Fibroblast of lung (primary cell): Measurements from ENCODE around the gene SYT7. TPM values are rescaled to one million over a fixed set of nuclear protein-coding genes. Genes with fewer than 3 reads are reported as not detected.
A peak's percentile ranks its signal among the peaks of the same experiment; 100 is the strongest.

Source experiments
- DNase-seq, 2 donors: peaks; one replicate each; pipeline versions ENCODE4 v3.0.0 to v3.0.0-alpha.2; 2010; ENCODE audit warnings: low read depth in 2 of 2
- H2AFZ ChIP-seq: 2 replicates; pipeline ENCODE4 v1.5.1; 2012; ENCODE audit warnings: low read length, control low read depth, inconsistent platforms
- H3K27ac ChIP-seq: 2 replicates; pipeline ENCODE4 v1.5.1; 2011; ENCODE audit warnings: low read length, control low read depth; ENCODE audit not compliant: insufficient read depth
- H3K27me3 ChIP-seq: 2 replicates; pipeline ENCODE4 v1.5.1; 2011; ENCODE audit warnings: mild to moderate bottlenecking, low read length; ENCODE audit not compliant: control insufficient read depth, insufficient read depth
- H3K36me3 ChIP-seq: 2 replicates; pipeline ENCODE4 v1.5.1; 2011; ENCODE audit warnings: low read length; ENCODE audit not compliant: control insufficient read depth, insufficient read depth
- H3K4me1 ChIP-seq: 2 replicates; pipeline ENCODE4 v1.5.1; 2011; ENCODE audit warnings: low read length; ENCODE audit not compliant: control insufficient read depth, insufficient read depth; ENCODE audit errors: extremely low read depth
- H3K4me2 ChIP-seq: 2 replicates; pipeline ENCODE4 v1.5.1; 2011; ENCODE audit warnings: low read length, control low read depth; ENCODE audit not compliant: insufficient read depth; ENCODE audit errors: extremely low read depth
- H3K4me3 ChIP-seq, 4 experiments: fragments of 200-600 bp in 1 of 4; sonication (generic) in 1 of 4; replicated peaks in 1 of 4; 2 replicates each; pipeline ENCODE4 v1.5.1; 2011 to 2016; ENCODE audit warnings: low read length in 4 of 4, low read depth in 3 of 4, mild to moderate bottlenecking in 3 of 4, control low read depth in 2 of 4, inconsistent platforms in 1 of 4, mixed read lengths in 1 of 4; ENCODE audit not compliant: insufficient read depth in 1 of 4; ENCODE audit errors: control extremely low read depth in 1 of 4
- H3K79me2 ChIP-seq: 2 replicates; pipeline ENCODE4 v1.5.1; 2012; ENCODE audit warnings: mild to moderate bottlenecking, low read length, inconsistent platforms; ENCODE audit not compliant: control insufficient read depth, insufficient read depth
- H3K9ac ChIP-seq: 2 replicates; pipeline ENCODE4 v1.5.1; 2011; ENCODE audit warnings: mild to moderate bottlenecking, low read length, control low read depth; ENCODE audit not compliant: insufficient read depth
- H3K9me3 ChIP-seq: 2 replicates; pipeline ENCODE4 v1.5.1; 2012; ENCODE audit warnings: low read depth, low read length; ENCODE audit not compliant: control insufficient read depth, insufficient read depth
- H4K20me1 ChIP-seq: 2 replicates; pipeline ENCODE4 v1.5.1; 2011; ENCODE audit warnings: low read length; ENCODE audit not compliant: control insufficient read depth, insufficient read depth; ENCODE audit errors: extremely low read depth
- EZH2 ChIP-seq: IDR thresholded peaks from 2 replicates; pipeline ENCODE4 v1.5.1; 2012; ENCODE audit warnings: low read length, control low read depth, mild to moderate bottlenecking; ENCODE audit errors: missing control alignments
- polyA plus RNA-seq, 2 donors: library from polyadenylated mRNA; depleted of rRNA in 1 of 2; stranded (reverse) in 1 of 2; unstranded in 1 of 2; fragments of >200 nt; gene quantifications; 2 replicates each; pipeline ENCODE4 v1.2.1, GENCODE V29; 2011 to 2012; ENCODE audit warnings: missing spikeins in 1 of 2
- total RNA-seq: library from RNA; depleted of rRNA; stranded (reverse); fragments of >200 nt; gene quantifications from 2 replicates; pipeline ENCODE4 v1.2.1, GENCODE V29; 2014
- TF ChIP-seq, protein P1 (sequence below), 2 donors: IDR thresholded peaks in 1 of 2; conservative IDR thresholded peaks in 1 of 2; 1 replicate in 1 of 2; 2 replicates in 1 of 2; pipeline ENCODE4 v1.5.1; 2011 to 2012; ENCODE audit warnings: low read length in 2 of 2, control low read depth in 1 of 2, inconsistent platforms in 1 of 2, low read depth in 1 of 2, mild to moderate bottlenecking in 1 of 2

Gene SYT7
- total and polyA plus RNA-seq, 2 donors (not counting 1 experiment from before 2014, with no cell fraction given): 2.5 to 25.9 TPM

DNA sequence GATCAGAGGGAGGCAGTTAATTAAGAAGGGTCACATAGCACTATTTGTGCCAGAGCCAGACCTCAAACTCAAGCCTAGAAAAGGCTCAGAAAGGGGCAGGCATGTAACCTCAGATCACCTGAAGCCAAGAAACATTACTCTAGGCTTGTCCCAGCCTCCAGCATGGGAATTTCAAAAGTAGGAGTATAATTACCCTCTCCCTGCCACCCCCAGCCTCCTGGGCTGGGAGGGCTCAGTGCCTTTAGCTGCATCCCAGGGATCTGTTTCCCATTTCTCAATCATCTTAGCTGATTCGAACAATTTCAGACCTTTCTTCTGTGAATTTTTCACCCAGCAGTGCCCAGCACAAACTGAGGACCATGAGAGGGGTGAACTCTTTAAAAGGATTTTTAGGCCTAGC is 105.4 kb downstream of the SYT7 start:
- Histone ChIP-seq H3K4me3 (no peak overlapping the region), H4K20me1 (no peaks in the 10 kb centered on the region), H3K79me2 (no peaks in the 10 kb centered on the region), H3K4me2 (no peak overlapping the region), H3K27me3 (no peaks in the 10 kb centered on the region), H3K36me3 (peaks cover 1% of the 10 kb centered on the region), H2AFZ (no peak overlapping the region), H3K9me3 (no peaks in the 10 kb centered on the region), H3K27ac (no peak overlapping the region), H3K9ac (no peak overlapping the region), H3K4me1 (no peaks in the 10 kb centered on the region)
- no peak for TF ChIP-seq EZH2
- TF ChIP-seq, protein P1, sequence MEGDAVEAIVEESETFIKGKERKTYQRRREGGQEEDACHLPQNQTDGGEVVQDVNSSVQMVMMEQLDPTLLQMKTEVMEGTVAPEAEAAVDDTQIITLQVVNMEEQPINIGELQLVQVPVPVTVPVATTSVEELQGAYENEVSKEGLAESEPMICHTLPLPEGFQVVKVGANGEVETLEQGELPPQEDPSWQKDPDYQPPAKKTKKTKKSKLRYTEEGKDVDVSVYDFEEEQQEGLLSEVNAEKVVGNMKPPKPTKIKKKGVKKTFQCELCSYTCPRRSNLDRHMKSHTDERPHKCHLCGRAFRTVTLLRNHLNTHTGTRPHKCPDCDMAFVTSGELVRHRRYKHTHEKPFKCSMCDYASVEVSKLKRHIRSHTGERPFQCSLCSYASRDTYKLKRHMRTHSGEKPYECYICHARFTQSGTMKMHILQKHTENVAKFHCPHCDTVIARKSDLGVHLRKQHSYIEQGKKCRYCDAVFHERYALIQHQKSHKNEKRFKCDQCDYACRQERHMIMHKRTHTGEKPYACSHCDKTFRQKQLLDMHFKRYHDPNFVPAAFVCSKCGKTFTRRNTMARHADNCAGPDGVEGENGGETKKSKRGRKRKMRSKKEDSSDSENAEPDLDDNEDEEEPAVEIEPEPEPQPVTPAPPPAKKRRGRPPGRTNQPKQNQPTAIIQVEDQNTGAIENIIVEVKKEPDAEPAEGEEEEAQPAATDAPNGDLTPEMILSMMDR (conservative IDR thresholded peaks at IDR 0.05 in 1 of 2, IDR thresholded peaks at IDR 0.05 in 1 of 2; ENCODE audit: low read depth in 1 of 2, low read length in 2 of 2): no peak
- no peak for DNase-seq

- Histone ChIP-seq H3K36me3 (peaks cover 1% of the 10 kb centered on the region), H3K4me1 (no peaks in the 10 kb centered on the region), H3K27ac (no peak overlapping the region), H3K27me3 (no peaks in the 10 kb centered on the region), H3K9me3 (no peaks in the 10 kb centered on the region), H3K4me2 (no peak overlapping the region), H3K4me3 (no peak overlapping the region), H2AFZ (no peak overlapping the region), H4K20me1 (no peaks in the 10 kb centered on the region), H3K9ac (no peak overlapping the region), H3K79me2 (no peaks in the 10 kb centered on the region)
- TF ChIP-seq, protein P1 (conservative IDR thresholded peaks at IDR 0.05 in 1 of 2, IDR thresholded peaks at IDR 0.05 in 1 of 2; ENCODE audit: low read depth in 1 of 2, low read length in 2 of 2): no peak
- no peak for TF ChIP-seq EZH2
- no peak for DNase-seq
Observed at GRCh38 chr11:61474013-61474643, 106.7 kb downstream of the SYT7 start.

DNA sequence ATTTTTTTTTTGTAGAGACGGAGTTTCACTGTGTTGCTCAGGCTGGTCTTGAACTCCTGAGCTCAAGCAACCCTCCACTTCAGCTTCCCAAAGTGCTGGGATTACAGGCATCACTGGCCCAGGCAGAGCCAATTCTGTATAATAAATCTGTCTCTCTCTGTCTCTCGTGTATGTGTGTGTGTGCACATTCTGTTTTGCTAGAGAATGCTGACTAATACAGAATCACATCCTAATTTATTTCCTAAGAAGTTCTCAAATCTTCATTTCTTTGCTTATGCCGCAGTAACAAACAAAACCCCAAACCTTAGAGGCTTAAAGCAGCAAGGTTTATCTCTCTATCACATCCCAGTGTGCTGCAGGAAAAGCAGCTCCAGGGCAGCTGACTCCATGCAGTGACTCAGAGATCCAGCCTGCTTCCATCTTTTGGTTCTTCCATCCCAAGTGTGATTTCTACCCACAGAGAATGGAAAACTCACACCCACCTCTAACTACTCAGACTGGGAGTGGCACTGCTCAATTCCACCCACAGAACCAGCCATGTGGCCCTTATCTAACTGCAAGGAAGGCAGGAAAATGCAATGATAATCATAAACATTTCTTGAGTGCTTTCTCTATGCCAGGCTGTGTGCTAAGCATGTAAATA is 107.4 kb downstream of the SYT7 start:
- H3K9me3 ChIP-seq: no peaks in the 10 kb centered on the region
- DNase-seq: peak in 1 of 2 donors; percentile 64
- TF ChIP-seq EZH2: no peak
- TF ChIP-seq, protein P1 (conservative IDR thresholded peaks at IDR 0.05 in 1 of 2, IDR thresholded peaks at IDR 0.05 in 1 of 2; ENCODE audit: low read depth in 1 of 2, low read length in 2 of 2): no peak
- no peaks in the 10 kb centered on the region for H4K20me1 ChIP-seq
- H3K27ac ChIP-seq: no peak overlapping the region
- no peak overlapping the region for H3K4me3 ChIP-seq
- no peaks in the 10 kb centered on the region for H3K4me1 ChIP-seq
- H3K27me3 ChIP-seq: no peaks in the 10 kb centered on the region
- H3K79me2 ChIP-seq: no peaks in the 10 kb centered on the region
- H3K4me2 ChIP-seq: no peak overlapping the region
- no peak overlapping the region for H3K9ac ChIP-seq
- no peak overlapping the region for H2AFZ ChIP-seq
- peaks cover 1% of the 10 kb centered on the region for H3K36me3 ChIP-seq
